Panc1 (cell line): ENCODE data around the gene ADRM1.

Source experiments
- CTCF ChIP-seq: fragments of 450-650 bp; IDR thresholded peaks from 2 replicates; pipeline ENCODE4 v1.5.1; 2017; ENCODE audit warnings: mild to moderate bottlenecking
- POLR2AphosphoS5 ChIP-seq: IDR thresholded peaks from 2 replicates; pipeline ENCODE4 v1.6.1; 2012; ENCODE audit warnings: mild to moderate bottlenecking, low read depth, low read length, moderate library complexity
- TCF7L2 ChIP-seq: IDR thresholded peaks from 2 replicates; pipeline ENCODE4 v1.6.1; 2011; ENCODE audit warnings: mild to moderate bottlenecking, low read depth, low read length, inconsistent platforms
- TF ChIP-seq, protein P1 (sequence below), 2 experiments: IDR thresholded peaks; 2 replicates each; pipeline ENCODE4 v1.6.1; 2011 to 2012; ENCODE audit warnings: low read depth in 2 of 2, control low read depth in 1 of 2, low read length in 1 of 2, mild to moderate bottlenecking in 1 of 2, moderate library complexity in 1 of 2; ENCODE audit not compliant: insufficient read depth in 1 of 2

GRCh38 chr20:62353289-62354030 lies 50.7 kb downstream of the ADRM1 start:
- TF ChIP-seq POLR2AphosphoS5 = no peak
- TF ChIP-seq CTCF = no peak
- TF ChIP-seq TCF7L2 = no peak
- TF ChIP-seq, protein P1, sequence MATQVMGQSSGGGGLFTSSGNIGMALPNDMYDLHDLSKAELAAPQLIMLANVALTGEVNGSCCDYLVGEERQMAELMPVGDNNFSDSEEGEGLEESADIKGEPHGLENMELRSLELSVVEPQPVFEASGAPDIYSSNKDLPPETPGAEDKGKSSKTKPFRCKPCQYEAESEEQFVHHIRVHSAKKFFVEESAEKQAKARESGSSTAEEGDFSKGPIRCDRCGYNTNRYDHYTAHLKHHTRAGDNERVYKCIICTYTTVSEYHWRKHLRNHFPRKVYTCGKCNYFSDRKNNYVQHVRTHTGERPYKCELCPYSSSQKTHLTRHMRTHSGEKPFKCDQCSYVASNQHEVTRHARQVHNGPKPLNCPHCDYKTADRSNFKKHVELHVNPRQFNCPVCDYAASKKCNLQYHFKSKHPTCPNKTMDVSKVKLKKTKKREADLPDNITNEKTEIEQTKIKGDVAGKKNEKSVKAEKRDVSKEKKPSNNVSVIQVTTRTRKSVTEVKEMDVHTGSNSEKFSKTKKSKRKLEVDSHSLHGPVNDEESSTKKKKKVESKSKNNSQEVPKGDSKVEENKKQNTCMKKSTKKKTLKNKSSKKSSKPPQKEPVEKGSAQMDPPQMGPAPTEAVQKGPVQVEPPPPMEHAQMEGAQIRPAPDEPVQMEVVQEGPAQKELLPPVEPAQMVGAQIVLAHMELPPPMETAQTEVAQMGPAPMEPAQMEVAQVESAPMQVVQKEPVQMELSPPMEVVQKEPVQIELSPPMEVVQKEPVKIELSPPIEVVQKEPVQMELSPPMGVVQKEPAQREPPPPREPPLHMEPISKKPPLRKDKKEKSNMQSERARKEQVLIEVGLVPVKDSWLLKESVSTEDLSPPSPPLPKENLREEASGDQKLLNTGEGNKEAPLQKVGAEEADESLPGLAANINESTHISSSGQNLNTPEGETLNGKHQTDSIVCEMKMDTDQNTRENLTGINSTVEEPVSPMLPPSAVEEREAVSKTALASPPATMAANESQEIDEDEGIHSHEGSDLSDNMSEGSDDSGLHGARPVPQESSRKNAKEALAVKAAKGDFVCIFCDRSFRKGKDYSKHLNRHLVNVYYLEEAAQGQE (IDR thresholded peaks at IDR 0.05; ENCODE audit: insufficient read depth in 1 of 2, low read depth in 2 of 2, low read length in 1 of 2) = no peak
